HG03064 (cell line): ENCODE measurements around the gene PLEKHA7.
"Not testable (repeated sequence)": the region's sequence is repeated elsewhere in the genome, so short reads cannot be mapped to it uniquely, and the experiment has no call there.

Source experiments
- ATAC-seq: cut with Tn5 transposase; IDR thresholded peaks from one replicate; pipeline ENCODE4 v1.9.1; 2021; ENCODE audit warnings: low read depth; ENCODE audit not compliant: unreplicated experiment

PLEKHA7 gene

GRCh38 chr11:17012712-17013547, 1.3 kb downstream of the PLEKHA7 start:
- no peak for ATAC-seq

GRCh38 chr11:17012179-17012578, 2.0 kb downstream of the PLEKHA7 start:
- ATAC-seq, result no peak

GRCh38 chr11:17010851-17011420, 3.3 kb downstream of the PLEKHA7 start:
- no peak for ATAC-seq

GRCh38 chr11:17008099-17008498, 6.1 kb downstream of the PLEKHA7 start:
- ATAC-seq, result no peak

- ATAC-seq, result no peak
Observed at GRCh38 chr11:17005646-17006045, 8.6 kb downstream of the PLEKHA7 start.

- no peak for ATAC-seq
Observed at GRCh38 chr11:17004486-17005148, 9.6 kb downstream of the PLEKHA7 start.

- ATAC-seq, result no peak
Observed at GRCh38 chr11:17003426-17003825, 10.8 kb downstream of the PLEKHA7 start.

GRCh38 chr11:17002543-17002942, 11.7 kb downstream of the PLEKHA7 start:
- no peak for ATAC-seq

GRCh38 chr11:17001806-17002205, 12.4 kb downstream of the PLEKHA7 start:
- no peak for ATAC-seq

GRCh38 chr11:17000987-17001386, 13.2 kb downstream of the PLEKHA7 start:
- ATAC-seq, result no peak

- ATAC-seq, result not testable (repeated sequence)
Observed at GRCh38 chr11:17000253-17000652, 14.0 kb downstream of the PLEKHA7 start.

- ATAC-seq, result no peak
Observed at GRCh38 chr11:16999116-16999515, 15.1 kb downstream of the PLEKHA7 start.

GRCh38 chr11:16997624-16998023, 16.6 kb downstream of the PLEKHA7 start:
- ATAC-seq, result no peak

- no peak for ATAC-seq
Observed at GRCh38 chr11:16993495-16993894, 20.7 kb downstream of the PLEKHA7 start.

- ATAC-seq, result no peak
Observed at GRCh38 chr11:16992846-16993245, 21.4 kb downstream of the PLEKHA7 start.

- no peak for ATAC-seq
Observed at GRCh38 chr11:16989554-16989953, 24.7 kb downstream of the PLEKHA7 start.

GRCh38 chr11:16987205-16987568, 27.0 kb downstream of the PLEKHA7 start:
- no peak for ATAC-seq

GRCh38 chr11:16986434-16987204, 27.6 kb downstream of the PLEKHA7 start:
- ATAC-seq, result peak; percentile 94

GRCh38 chr11:16985297-16985696, 28.9 kb downstream of the PLEKHA7 start:
- no peak for ATAC-seq

GRCh38 chr11:16984229-16984628, 30.0 kb downstream of the PLEKHA7 start:
- ATAC-seq, result no peak

GRCh38 chr11:16982809-16983208, 31.4 kb downstream of the PLEKHA7 start:
- no peak for ATAC-seq
